Embryonic facial prominence (tissue), 1 donor: ENCODE measurements around the gene CCZ1.
A peak's percentile ranks its signal among the peaks of the same experiment; 100 is the strongest.
"Not testable (repeated sequence)": the region's sequence is repeated elsewhere in the genome, so short reads cannot be mapped to it uniquely, and the experiment has no call there.

Experiments used
- DNase-seq: peaks from one replicate; pipeline ENCODE4 v3.0.0-alpha.2; 2016; ENCODE audit errors: extremely low spot score

CCZ1 gene

DNA sequence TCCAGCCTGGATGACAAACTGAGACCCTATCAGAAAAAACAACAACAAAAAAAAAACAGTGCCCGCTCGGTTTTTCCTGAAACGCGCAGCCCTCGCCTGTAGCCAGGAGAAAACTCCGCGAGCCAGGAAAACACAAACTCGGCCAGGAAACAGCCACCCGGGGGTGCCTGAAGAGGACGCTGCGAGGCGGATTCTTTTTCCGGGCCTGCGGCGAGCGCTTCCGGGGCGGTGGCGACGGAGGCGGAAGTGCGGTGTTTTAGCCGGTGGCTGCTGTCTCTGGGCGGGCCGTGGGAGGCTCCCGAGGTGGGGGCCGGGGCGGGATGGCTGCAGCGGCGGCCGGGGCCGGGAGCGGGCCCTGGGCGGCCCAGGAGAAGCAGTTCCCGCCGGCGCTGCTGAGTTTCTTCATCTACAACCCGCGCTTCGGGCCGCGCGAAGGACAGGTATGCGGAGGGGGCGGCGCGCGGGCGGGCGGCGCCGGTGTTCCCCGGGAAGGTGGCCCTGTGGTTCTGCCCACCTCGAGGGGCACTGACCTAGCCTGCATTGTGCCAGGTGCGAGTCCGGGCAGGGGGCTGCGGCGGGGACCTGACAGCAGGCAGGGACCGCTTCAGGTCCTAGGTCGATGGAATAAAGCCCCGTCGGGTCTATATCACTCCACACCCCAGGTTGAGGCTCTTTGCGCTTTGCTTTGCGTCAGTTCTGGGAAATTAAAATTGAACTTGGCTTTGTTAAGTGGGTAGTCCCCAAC, at the start of gene CCZ1:
Gene CCZ1, plus strand, starts transcription at position 254 of the 745 bp plus-strand sequence. Its CDS starts 67 bp downstream, at position 321.
- peak; percentile 7 for DNase-seq

DNA sequence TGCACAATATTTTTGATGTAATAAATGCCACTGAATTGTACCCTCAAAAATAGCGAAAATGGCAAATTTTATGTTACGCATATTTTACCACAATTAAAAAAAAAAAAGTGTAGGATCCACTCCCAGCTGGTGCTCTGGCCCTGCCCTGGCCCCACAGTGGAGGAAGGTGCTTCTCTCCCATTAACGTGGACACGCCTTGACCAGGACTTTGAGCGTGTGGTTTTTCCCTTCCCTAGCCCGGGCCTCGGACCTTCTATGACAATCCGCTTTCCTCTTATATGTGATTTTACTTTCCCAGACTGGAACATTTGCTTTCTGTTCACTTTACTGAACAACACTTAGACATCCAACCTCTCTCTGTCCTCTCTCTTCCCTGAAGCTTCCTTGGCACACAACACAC, 47.6 kb upstream of the CCZ1 start:
- no peak for DNase-seq

DNA sequence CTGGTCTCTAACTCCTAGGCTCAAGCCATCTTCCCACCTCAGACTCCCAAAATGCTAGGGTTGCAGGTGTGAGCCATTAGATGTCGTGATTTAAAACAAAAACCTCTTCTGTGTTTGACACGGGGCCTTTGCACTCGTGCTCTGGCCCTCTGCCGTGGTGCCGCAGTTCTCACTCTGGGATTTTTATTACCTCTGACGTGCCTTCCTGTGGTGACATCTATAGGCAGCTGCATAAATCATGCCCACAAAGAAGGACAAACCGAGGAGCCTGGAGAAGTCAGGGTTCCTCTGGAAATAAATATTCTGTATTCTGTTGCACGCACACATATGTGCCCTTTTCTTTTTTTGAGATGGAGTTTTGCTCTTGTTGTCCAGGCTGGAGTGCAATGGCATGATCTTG, 43.8 kb upstream of the CCZ1 start:
- DNase-seq = no peak

DNA sequence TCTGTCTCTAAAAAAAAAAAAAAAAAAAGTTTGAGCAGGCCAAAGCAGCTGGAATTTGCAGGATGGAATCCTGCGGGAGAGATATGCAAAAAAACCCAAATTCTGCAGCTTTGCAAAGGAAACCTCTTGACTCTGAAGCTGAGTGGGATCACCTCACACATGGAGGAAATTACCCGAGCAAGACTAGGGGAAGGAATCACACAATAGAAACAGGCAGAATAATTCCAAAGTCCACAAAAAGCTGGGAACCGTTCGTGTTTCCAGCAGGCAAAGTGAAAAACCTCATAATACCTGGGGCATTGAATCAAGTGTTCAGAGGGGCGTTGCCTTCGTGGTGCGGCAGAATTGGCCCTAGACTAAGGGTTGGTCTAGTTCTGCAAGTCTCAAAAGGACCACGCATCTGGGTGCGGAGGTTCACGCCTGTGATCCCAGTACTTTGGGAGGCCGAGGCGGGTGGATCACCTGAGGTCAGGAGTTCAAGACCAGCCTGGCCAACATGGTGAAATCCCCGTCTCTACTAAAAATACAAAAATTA, 41.4 kb upstream of the CCZ1 start:
- not testable (repeated sequence) for DNase-seq

DNA sequence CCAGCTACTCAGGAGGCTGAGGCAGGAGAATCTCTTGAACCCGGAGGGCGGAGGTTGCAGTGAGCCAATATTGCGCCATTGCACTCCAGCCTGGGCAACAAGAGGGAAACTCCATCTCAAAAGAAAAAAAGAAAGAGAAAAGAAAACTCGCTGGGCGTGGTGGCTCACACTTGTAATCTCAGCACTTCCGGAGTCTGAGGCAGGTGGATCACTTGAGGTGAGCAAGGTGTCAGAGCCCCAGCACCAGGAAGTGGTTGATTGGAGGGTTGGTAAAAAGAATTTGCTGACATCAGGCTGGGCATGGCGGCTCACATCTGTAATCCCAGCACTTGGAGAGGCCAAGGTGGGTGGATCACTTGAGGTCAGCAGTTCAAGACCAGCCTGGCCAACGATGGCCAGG, 40.0 kb upstream of the CCZ1 start:
- not testable (repeated sequence) for DNase-seq

DNA sequence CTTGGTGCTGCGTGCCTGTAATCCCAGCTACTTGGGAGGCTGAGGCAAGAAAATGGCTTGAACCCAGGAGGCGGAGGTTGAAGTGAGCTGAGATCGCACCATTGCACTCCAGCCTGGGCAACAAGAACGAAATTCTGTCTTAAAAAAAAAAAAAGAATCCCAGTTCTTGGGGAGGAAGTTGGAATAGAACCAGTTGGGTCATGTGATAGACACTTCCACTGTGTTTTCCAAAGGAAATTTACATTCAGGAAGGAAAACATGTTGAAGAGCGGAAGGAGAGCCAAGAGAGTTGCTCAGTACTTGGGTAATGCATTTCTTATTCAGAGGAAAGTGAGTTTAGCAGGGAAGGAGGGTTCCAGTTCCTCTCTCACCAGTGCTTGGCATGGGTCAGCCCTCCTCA, 37.3 kb upstream of the CCZ1 start:
- DNase-seq = not testable (repeated sequence)

- DNase-seq = not testable (repeated sequence)
Measured at GRCh38 chr7:5862753-5863366, 35.7 kb upstream of the CCZ1 start.

DNA sequence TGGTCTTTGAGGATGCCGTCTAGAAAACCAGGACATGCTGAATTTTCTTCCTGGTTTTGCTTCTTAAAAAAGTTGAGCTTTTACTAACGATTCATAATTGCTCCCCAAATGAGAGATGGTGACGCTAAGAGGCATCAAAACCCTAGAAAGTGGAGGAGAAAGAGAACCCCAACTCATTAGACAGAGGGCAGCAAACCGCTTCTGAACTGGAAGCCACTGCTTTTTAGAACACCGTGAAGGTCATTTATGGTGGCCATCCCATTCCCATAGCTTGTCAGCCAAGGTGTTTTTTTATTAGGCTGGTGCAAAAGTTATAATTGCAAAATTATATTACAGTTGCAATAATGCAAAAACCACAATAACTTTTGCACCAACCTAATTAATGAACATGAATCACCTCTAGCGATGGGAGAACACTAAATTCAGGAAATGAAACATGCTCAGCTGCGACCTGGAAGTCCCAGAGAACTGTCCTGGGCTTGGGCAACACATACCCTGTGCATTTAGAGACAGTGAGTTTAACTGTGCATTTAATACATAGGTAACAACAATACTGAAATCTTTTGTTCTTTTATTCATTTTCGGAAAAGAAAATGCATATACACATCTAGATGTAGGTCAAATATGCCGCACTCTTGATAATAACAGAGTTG, 33.1 kb upstream of the CCZ1 start:
- DNase-seq = not testable (repeated sequence)

DNA sequence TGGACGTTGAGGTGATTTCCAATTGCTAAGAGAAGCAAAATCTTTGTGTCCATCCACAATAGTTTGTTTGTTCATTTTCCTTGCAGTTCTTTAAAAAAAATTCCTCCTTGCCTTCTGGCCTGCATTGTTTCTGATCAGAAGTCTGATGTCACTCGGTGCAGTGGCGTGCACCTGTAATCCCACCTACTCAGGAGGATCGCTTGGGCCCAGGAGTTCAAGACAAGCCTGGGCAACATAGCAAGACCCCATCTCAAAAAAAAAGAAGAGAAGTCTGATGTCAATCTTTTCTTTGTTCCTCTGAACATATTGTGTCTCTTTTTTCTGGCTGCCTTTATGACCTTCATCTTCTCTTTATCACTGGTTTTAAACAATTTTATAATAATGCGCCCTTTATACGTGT, 31.5 kb upstream of the CCZ1 start:
- DNase-seq = no peak

GRCh38 chr7:5868928-5869341, 29.6 kb upstream of the CCZ1 start:
- not testable (repeated sequence) for DNase-seq

DNA sequence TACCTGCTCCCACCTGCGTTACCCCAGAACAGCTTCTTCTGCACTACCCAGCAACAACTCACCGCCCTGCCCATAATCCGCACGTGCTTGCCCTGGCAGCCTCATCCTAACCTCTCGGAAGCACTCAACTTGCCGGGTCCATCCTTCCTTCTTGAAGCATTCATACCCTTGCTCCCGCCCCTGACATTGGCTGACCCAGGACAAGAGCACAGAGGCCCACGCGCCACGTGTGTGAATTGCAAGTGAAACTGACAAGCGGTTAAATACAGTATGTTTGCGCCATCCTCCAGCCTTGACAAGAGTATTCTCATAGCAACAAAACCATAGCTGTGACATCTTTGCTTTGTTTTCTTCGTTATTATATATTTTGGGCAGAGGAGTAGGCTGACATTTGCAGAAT, 28.8 kb upstream of the CCZ1 start:
- no peak for DNase-seq

GRCh38 chr7:5870311-5870710, 28.2 kb upstream of the CCZ1 start:
- DNase-seq = no peak

DNA sequence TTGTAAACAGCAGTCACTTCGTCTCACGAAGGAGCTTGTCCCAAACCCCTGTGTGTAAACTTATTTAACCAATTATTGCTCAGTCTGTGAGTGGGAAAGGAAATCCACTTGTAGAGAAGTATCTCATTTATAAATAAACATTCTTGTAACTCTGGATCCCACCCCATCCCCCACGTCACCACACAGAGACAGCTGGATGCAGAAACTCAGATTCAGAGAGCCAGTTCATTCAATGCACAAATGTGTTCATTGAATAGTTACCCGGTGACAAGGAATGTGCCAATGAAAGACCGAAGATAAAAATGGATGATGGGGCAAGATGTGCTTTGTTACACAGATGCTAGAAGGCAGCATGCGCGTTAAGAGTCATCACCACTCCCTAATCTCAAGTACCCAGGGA, 26.2 kb upstream of the CCZ1 start:
- DNase-seq = no peak

DNA sequence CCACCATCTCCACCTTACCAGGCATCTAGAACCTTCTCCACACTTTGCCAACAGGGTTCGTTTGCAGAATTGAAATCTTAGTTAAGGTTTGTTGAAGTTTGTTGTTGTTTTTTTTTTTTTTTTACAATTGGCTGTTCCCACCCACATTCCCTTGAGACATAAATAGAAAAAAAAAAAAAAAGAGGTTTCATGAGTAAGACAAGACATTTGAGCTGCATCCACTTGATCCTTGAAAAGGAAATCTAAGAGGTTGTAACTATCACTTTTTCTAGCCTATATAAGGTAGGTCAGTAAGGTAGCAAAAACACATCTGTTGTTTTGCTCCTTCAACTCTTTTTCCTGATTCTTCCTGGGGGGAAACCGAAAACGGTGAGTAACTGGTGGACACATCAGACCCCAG, 18.9 kb upstream of the CCZ1 start:
- not testable (repeated sequence) for DNase-seq

DNA sequence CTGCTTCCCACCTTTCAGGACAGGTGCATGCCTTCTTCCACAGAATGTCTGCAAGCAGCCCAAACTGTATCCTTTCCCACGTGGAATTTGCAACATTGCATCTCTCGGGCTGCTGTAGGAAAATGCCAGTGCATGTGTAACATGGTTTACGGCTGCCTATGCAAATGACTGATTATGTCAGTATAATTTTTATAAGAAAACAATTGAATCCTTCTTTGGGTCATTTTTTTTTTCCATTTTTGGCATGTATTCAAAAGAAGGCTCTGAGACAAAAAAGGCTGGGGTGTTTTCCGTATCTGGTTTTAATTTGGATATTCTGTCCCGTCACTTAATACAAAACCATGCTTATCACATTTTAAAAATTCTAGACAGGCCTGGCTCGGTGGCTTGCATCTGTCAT, 18.4 kb upstream of the CCZ1 start:
- not testable (repeated sequence) for DNase-seq

DNA sequence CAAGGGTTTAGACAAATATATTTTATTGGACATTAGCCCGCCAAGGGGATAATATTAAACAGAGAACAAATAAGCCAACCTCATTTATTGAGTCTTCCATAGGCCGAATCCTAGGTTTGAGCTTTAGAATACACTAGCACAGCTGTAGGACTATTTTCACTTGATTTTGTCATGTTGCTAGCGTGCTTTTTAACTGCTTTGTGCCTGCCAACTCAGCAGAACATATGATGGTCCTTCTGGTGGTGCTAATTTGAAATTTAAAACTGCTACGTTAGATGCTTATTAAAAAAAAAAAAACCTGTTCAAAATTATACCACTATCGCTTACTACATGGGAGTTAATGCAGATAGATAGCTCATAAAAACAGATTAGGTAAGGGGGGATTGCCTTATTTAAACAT, 14.1 kb upstream of the CCZ1 start:
- not testable (repeated sequence) for DNase-seq

DNA sequence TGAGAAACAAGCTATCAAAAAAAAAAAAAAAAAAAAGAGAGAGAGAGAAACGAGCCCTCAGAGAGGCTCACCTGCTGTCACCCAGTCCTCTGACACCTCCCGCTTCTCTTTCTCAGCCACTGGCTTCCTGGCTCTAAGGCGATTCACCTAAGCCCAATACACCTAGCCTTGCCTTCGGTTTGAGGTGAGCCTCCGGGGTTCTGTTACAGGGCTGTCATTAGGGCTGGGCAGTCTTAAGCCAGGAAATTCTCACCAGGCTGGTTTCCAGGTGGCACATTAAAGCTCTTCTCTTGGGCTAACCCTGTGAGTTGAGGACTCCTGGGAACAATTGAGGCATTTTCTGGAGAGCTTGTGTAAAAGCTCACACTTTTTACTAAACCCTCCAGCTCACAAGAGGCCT, 10.5 kb upstream of the CCZ1 start:
- not testable (repeated sequence) for DNase-seq

DNA sequence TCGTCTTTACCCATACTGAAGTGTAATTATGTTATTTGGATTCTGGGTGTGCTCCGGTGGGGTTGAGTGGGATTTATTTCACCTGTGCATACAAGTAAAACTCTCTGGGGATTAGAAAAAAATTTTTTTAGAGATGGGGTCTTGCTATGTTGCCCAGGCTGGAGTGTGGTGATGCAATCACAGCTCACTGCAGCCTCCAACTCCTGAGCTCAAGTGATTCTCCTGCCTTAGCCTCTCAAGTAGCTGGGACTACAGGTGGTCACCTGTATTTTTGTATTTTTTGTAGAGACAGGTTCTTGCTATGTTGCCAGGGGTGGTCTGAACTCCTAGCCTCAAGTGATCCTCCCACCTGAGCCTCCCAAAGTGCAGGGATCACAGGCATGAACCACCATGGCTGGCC, 8.3 kb upstream of the CCZ1 start:
- not testable (repeated sequence) for DNase-seq

- DNase-seq = no peak
Measured at GRCh38 chr7:5892498-5892897, 6.0 kb upstream of the CCZ1 start.

DNA sequence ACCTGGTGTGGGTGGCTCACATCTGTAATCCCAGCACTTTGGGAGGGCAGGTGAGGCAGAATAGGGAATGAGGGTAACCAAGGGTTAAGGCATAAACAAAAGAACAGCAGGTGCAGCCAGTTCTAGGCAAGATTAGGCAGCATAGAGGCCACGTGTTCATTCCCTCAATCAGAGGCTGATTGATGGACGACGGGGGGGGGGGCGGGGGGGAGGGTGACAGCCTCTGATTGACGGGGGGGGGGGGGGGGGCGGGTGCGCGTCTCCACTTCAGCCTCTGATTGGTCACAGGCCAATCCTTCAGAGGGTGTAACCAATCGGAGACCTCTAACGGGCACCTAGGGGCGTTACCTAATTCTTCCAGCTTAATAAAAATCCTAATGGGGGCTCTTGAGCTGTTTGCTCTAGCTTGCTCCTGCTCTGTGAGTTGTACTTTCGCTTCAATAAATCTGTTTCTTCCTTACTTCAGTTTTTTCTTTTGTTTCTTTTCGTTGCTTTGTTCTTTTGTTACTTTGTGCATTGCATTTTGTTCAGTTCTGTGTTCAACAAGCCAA, 1.1 kb upstream of the CCZ1 start:
- not testable (repeated sequence) for DNase-seq

GRCh38 chr7:5903002-5903401, 4.5 kb downstream of the CCZ1 start:
- DNase-seq = not testable (repeated sequence)

- not testable (repeated sequence) for DNase-seq
Measured at GRCh38 chr7:5904726-5905125, 6.2 kb downstream of the CCZ1 start.
